Measurements from ENCODE around the gene MFSD2B.

DNA sequence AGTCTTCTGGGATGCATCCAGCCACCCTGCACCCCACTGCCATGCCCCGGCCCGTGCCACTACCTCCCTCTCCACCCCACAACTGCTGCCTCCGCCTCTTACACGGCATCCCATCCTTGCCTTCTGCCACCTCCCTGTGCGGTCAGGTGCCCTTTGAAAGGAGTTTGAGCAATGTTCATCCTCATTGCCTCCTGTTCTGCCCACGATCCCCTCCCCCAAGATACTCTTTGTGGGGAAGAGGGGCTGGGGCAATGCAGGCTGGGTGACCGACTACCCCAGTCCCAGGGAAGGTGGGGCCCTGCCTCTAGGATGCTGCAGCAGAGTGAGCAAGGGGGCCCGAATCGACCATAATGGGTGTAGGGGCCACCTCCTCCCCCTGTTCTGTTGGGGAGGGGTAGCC, 8.4 kb downstream of the MFSD2B start:
- TF ChIP-seq EZH2phosphoT487 (IDR thresholded peaks at IDR 0.05; ENCODE audit: borderline replicate concordance): no peak
- TF ChIP-seq, protein P1, sequence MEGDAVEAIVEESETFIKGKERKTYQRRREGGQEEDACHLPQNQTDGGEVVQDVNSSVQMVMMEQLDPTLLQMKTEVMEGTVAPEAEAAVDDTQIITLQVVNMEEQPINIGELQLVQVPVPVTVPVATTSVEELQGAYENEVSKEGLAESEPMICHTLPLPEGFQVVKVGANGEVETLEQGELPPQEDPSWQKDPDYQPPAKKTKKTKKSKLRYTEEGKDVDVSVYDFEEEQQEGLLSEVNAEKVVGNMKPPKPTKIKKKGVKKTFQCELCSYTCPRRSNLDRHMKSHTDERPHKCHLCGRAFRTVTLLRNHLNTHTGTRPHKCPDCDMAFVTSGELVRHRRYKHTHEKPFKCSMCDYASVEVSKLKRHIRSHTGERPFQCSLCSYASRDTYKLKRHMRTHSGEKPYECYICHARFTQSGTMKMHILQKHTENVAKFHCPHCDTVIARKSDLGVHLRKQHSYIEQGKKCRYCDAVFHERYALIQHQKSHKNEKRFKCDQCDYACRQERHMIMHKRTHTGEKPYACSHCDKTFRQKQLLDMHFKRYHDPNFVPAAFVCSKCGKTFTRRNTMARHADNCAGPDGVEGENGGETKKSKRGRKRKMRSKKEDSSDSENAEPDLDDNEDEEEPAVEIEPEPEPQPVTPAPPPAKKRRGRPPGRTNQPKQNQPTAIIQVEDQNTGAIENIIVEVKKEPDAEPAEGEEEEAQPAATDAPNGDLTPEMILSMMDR (conservative IDR thresholded peaks at IDR 0.05; ENCODE audit: low read length): no peak
